ENCODE measurements around the gene STX1A.
"Not testable (repeated sequence)": the region's sequence is repeated elsewhere in the genome, so short reads cannot be mapped to it uniquely, and the experiment has no call there.

Gene STX1A

DNA sequence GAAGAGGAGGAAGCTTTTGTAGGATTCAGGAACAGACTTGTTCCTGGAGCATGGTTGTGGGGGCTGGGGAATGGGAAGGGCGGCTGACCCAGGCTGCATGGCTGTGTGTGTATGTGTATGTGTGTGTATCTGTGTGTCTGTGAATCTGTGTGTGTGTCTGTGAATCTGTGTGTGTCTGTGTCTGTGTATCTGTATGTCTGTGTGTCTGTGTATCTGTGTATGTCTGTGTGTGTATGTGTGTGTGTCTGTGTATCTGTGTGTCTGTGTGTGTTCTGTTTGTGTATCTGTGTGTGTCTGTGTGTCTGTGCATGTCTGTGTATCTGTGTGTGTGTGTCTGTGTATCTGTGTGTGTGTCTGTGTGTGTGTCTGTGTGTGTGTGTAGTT lies 6.6 kb upstream of the STX1A start:
- Histone ChIP-seq H3K4me3 (ENCODE audit: low read length) (no peak overlapping the region), H3K9me3 (ENCODE audit: low read length) (no peaks in the 10 kb centered on the region), H3K36me3 (ENCODE audit: insufficient read depth, low read length) (no peaks in the 10 kb centered on the region), H3K4me1 (ENCODE audit: insufficient read depth, low read length) (peaks cover 3% of the 10 kb centered on the region), H3K27me3 (ENCODE audit: insufficient read depth, low read length) (peaks cover 3% of the 10 kb centered on the region), H2AFZ (ENCODE audit: low read depth, low read length) (no peak overlapping the region)

DNA sequence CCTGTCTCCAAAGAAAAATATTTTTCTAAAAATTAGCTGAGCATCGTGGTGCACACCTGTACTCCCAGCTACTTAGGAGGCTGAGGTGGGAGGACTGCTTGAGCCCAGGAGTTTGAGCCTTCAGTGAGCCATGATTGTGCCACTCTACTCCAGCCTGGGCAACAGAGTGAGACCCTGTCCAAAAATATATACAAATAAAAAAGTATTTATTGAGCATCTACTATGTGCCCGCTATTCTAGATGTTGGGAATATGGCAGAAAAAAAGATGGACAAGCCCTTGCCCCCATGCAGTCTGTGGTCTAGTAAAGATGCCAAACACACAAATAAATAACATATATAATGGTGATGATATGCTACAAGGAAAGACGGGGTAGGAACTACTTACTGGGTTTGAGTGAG lies 4.3 kb upstream of the STX1A start:
- H3K36me3 ChIP-seq (ENCODE audit: insufficient read depth, low read length): no peaks in the 10 kb centered on the region
- no peak overlapping the region for H2AFZ ChIP-seq (ENCODE audit: low read depth, low read length)
- no peak overlapping the region for H3K4me3 ChIP-seq (ENCODE audit: low read length)
- H3K9me3 ChIP-seq (ENCODE audit: low read length): no peaks in the 10 kb centered on the region
- peaks cover 3% of the 10 kb centered on the region for H3K27me3 ChIP-seq (ENCODE audit: insufficient read depth, low read length)
- no peaks in the 10 kb centered on the region for H3K4me1 ChIP-seq (ENCODE audit: insufficient read depth, low read length)

DNA sequence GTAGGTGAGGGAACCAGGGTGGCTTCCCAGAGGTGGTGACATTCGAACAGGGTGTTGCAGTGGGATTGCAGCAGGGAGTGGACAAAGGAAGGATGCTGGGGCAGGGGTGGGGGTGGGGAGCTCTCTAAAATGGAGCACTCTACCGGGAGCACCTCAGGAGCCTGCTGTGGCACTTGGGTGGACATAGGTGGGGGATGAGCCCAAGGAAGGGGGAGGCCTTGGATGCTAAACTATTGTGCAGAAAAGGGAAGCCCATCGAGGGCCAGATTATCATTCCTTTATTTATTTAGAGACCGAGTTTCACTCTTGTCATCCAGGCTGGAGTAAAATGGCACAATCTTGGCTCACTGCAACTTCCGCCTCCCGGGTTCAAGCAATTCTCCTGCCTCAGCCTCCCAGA lies 3.3 kb upstream of the STX1A start:
- H3K27me3 ChIP-seq (ENCODE audit: insufficient read depth, low read length): peaks cover 3% of the 10 kb centered on the region
- no peaks in the 10 kb centered on the region for H3K9me3 ChIP-seq (ENCODE audit: low read length)
- peaks cover 4% of the 10 kb centered on the region for H3K4me1 ChIP-seq (ENCODE audit: insufficient read depth, low read length)
- no peaks in the 10 kb centered on the region for H3K36me3 ChIP-seq (ENCODE audit: insufficient read depth, low read length)
- no peak overlapping the region for H3K4me3 ChIP-seq (ENCODE audit: low read length)
- H2AFZ ChIP-seq (ENCODE audit: low read depth, low read length): no peak overlapping the region

- H3K4me3 ChIP-seq (ENCODE audit: low read length); H2AFZ ChIP-seq (ENCODE audit: low read depth, low read length); H3K9me3 ChIP-seq (ENCODE audit: low read length); H3K27me3 ChIP-seq (ENCODE audit: insufficient read depth, low read length); H3K4me1 ChIP-seq (ENCODE audit: insufficient read depth, low read length); H3K36me3 ChIP-seq (ENCODE audit: insufficient read depth, low read length): not testable (repeated sequence)
Measured at GRCh38 chr7:73722182-73722581, 2.7 kb upstream of the STX1A start.

DNA sequence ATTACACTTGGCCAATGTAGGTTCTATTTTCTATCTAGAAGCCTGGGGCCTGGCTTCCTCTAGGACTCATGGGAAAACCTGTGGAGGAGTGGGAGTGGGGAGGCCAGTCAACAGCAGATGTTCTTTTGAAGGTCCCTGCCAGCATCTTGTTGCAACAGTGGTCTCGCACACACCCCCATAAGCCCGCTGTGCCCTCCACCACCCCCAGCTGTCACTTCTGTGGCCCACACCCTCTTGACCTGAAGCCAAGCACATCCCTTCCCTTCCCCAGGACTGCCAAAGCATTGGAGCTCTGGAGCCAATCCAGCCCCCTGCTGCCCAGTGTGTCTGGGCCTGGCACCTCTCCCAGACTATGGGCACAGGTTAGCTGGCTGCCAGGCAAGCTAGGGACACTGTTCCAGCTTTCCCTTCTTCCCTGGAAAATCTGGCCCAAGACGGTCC lies 1.9 kb upstream of the STX1A start:
- H3K4me3 ChIP-seq (ENCODE audit: low read length): no peak overlapping the region
- H3K27me3 ChIP-seq (ENCODE audit: insufficient read depth, low read length): peaks cover 3% of the 10 kb centered on the region

DNA sequence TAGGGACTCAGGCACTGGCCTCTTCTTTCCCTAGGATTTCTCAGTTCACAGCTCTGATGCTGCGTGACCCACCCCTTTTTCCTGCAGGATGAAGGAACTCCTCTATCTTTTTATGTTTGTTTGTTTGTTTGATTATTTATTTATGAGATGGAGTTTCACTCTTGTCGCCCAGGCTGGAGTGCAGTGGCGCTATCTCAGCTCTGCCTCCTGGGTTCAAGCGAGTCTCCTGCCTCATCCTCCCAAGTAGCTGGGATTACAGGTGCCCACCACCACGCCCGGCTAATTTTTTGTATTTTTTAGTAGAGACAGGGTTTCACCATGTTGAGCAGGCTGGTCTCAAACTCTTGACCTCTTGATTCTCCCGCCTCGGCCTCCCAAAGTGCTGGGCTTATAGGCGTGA lies 974 bp upstream of the STX1A start:
- H3K4me1 ChIP-seq (ENCODE audit: insufficient read depth, low read length): peaks cover 13% of the 10 kb centered on the region

More for the DNA sequence above, 1.9 kb upstream of the STX1A start:
- Histone ChIP-seq H3K36me3 (ENCODE audit: insufficient read depth, low read length) (no peaks in the 10 kb centered on the region), H2AFZ (ENCODE audit: low read depth, low read length) (no peak overlapping the region), H3K4me1 (ENCODE audit: insufficient read depth, low read length) (peaks cover 5% of the 10 kb centered on the region), H3K9me3 (ENCODE audit: low read length) (no peaks in the 10 kb centered on the region)

DNA sequence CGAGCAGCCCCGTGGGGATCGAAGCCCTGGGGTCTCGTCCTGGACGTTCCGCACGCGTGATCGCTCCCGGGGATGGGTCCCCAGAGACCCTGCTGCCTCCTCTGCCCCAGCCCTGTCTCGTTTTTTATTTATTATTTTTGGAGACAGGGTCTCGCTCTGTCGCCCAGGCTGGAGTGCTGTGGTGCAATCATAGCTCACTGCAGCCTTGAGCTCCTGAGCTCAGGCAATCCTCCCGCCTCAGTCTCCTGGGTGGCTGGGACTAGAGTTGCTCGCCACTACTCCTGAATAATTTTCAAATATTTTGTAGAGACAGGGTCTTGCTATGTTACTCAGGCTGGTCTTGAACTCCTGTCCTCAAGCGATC lies 319 bp upstream of the STX1A start:
- Histone ChIP-seq H3K27me3 (ENCODE audit: insufficient read depth, low read length) (peaks cover 3% of the 10 kb centered on the region), H3K4me3 (ENCODE audit: low read length) (peak overlapping the region; percentile 67), H2AFZ (ENCODE audit: low read depth, low read length) (no peak overlapping the region), H3K4me1 (ENCODE audit: insufficient read depth, low read length) (peaks cover 13% of the 10 kb centered on the region), H3K9me3 (ENCODE audit: low read length) (no peaks in the 10 kb centered on the region), H3K36me3 (ENCODE audit: insufficient read depth, low read length) (no peaks in the 10 kb centered on the region)

More for the DNA sequence above, 974 bp upstream of the STX1A start:
- not testable (repeated sequence) for H3K36me3 ChIP-seq (ENCODE audit: insufficient read depth, low read length); H2AFZ ChIP-seq (ENCODE audit: low read depth, low read length); H3K9me3 ChIP-seq (ENCODE audit: low read length); H3K27me3 ChIP-seq (ENCODE audit: insufficient read depth, low read length); H3K4me3 ChIP-seq (ENCODE audit: low read length)

- Histone ChIP-seq H3K4me3 (ENCODE audit: low read length) (peak overlapping the region; percentile 67), H3K27me3 (ENCODE audit: insufficient read depth, low read length) (peaks cover 3% of the 10 kb centered on the region), H3K9me3 (ENCODE audit: low read length) (no peaks in the 10 kb centered on the region), H3K36me3 (ENCODE audit: insufficient read depth, low read length) (no peaks in the 10 kb centered on the region), H2AFZ (ENCODE audit: low read depth, low read length) (no peak overlapping the region), H3K4me1 (ENCODE audit: insufficient read depth, low read length) (peaks cover 13% of the 10 kb centered on the region)
Measured at GRCh38 chr7:73718438-73718881, 1.0 kb downstream of the STX1A start.

- Histone ChIP-seq H3K27me3 (ENCODE audit: insufficient read depth, low read length) (peaks cover 3% of the 10 kb centered on the region), H3K36me3 (ENCODE audit: insufficient read depth, low read length) (no peaks in the 10 kb centered on the region), H2AFZ (ENCODE audit: low read depth, low read length) (no peak overlapping the region), H3K4me3 (ENCODE audit: low read length) (no peak overlapping the region), H3K4me1 (ENCODE audit: insufficient read depth, low read length) (peaks cover 13% of the 10 kb centered on the region), H3K9me3 (ENCODE audit: low read length) (no peaks in the 10 kb centered on the region)
Measured at GRCh38 chr7:73717991-73718405, 1.5 kb downstream of the STX1A start.

- H3K36me3 ChIP-seq (ENCODE audit: insufficient read depth, low read length): no peaks in the 10 kb centered on the region
- no peak overlapping the region for H2AFZ ChIP-seq (ENCODE audit: low read depth, low read length)
- no peak overlapping the region for H3K4me3 ChIP-seq (ENCODE audit: low read length)
- H3K4me1 ChIP-seq (ENCODE audit: insufficient read depth, low read length): peaks cover 13% of the 10 kb centered on the region
- H3K9me3 ChIP-seq (ENCODE audit: low read length): no peaks in the 10 kb centered on the region
- H3K27me3 ChIP-seq (ENCODE audit: insufficient read depth, low read length): peaks cover 3% of the 10 kb centered on the region
Measured at GRCh38 chr7:73717025-73717807, 2.3 kb downstream of the STX1A start.

DNA sequence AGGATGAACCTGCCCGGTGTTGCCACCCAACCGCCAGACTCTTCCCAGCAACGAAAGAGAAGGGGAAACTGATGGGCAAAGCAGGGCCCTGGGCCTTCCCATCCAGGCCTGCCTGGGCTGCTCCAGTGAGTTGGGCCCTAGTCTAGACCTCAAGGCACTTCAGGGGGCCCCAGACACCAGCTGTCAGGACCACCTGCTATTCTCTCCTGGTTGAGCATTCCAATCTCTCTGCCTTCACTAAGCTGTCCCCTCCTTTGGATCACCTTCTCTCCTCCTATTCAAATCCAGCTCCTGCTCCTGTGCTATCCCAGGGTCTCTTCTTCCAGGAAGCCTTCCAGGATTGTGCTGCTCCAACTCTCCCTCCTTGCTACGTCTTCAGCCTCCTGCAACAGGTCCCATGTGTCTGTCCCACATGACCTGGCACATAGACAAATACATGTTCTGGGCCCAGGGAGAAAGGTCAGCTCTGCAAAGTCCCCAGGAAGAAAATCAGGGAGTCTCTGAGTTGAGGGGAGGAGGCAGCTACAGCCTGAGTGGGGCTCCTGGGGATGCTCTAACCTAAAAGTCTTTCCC lies 3.1 kb downstream of the STX1A start:
- Histone ChIP-seq H3K9me3 (ENCODE audit: low read length) (no peaks in the 10 kb centered on the region), H3K36me3 (ENCODE audit: insufficient read depth, low read length) (no peaks in the 10 kb centered on the region), H3K4me3 (ENCODE audit: low read length) (no peak overlapping the region), H3K27me3 (ENCODE audit: insufficient read depth, low read length) (peaks cover 2% of the 10 kb centered on the region), H2AFZ (ENCODE audit: low read depth, low read length) (no peak overlapping the region), H3K4me1 (ENCODE audit: insufficient read depth, low read length) (peaks cover 13% of the 10 kb centered on the region)

- Histone ChIP-seq H2AFZ (ENCODE audit: low read depth, low read length) (no peak overlapping the region), H3K27me3 (ENCODE audit: insufficient read depth, low read length) (no peaks in the 10 kb centered on the region), H3K4me3 (ENCODE audit: low read length) (no peak overlapping the region), H3K4me1 (ENCODE audit: insufficient read depth, low read length) (peaks cover 13% of the 10 kb centered on the region), H3K9me3 (ENCODE audit: low read length) (no peaks in the 10 kb centered on the region), H3K36me3 (ENCODE audit: insufficient read depth, low read length) (no peaks in the 10 kb centered on the region)
Measured at GRCh38 chr7:73715648-73716317, 3.7 kb downstream of the STX1A start.

GRCh38 chr7:73713319-73713718 lies 6.2 kb downstream of the STX1A start:
- H3K4me1 ChIP-seq (ENCODE audit: insufficient read depth, low read length); H3K27me3 ChIP-seq (ENCODE audit: insufficient read depth, low read length); H3K9me3 ChIP-seq (ENCODE audit: low read length); H3K36me3 ChIP-seq (ENCODE audit: insufficient read depth, low read length); H2AFZ ChIP-seq (ENCODE audit: low read depth, low read length); H3K4me3 ChIP-seq (ENCODE audit: low read length): not testable (repeated sequence)
